ENCODE measurements around the gene TTC3.

The TTC3 gene

DNA sequence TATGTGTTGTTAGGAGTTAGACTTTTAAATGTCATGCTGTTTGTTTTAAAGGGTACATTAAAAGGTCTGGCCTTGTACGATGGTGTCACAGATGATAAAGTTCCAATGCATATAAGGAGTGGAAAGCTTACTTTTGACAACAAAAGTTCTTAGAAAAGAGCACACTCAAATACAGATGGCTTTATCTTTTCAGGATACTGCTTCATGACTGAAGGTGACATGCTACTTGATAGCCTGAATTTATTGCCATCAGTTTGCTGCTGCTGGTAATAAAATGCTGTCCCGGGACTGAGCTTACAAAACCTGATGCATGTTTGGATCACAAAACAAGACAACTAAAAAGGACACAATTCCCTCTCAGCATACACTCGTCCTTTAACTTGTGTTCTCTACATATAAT lies 84.9 kb downstream of the TTC3 start:
- DNase-seq = no peak

- no peak for DNase-seq
Measured at GRCh38 chr21:37159053-37159776, 86.2 kb downstream of the TTC3 start.

DNA sequence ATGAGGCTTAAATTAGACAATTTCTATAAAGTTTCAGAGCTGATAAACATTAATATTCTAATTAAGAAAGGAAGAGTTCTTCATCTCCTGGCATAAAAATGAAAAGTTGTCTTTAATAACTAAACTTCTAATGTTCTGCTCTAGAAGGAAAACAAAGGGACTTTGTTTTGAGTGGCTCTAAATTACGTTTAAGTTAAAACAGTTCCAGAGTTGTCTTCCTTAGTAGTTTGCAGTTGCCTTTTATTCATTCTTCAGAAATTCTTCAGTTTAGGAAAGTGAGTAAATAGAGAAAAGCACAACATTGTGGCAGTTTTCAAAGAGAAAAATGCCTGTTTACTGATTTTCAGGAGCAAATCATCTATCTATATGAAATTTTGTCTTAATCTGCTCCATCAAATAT lies 86.9 kb downstream of the TTC3 start:
- DNase-seq = no peak

GRCh38 chr21:37164742-37165141 lies 91.7 kb downstream of the TTC3 start:
- no peak for DNase-seq

DNA sequence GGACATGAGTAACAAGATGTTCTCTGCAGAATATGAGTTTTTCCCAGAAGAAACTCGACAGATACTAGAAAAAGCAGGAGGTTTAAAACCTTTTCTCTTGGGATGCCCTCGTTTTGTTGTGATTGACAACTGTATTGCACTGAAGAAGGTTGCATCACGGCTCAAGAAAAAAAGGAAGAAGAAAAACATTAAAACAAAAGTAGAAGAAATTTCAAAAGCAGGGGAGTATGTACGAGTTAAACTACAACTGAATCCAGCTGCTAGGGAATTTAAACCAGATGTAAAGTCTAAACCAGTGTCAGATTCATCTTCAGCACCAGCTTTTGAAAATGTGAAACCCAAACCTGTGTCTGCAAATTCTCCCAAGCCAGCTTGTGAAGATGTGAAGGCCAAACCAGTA lies 92.5 kb downstream of the TTC3 start:
- no peak for DNase-seq

- DNase-seq = no peak
Measured at GRCh38 chr21:37166733-37167132, 93.7 kb downstream of the TTC3 start.

DNA sequence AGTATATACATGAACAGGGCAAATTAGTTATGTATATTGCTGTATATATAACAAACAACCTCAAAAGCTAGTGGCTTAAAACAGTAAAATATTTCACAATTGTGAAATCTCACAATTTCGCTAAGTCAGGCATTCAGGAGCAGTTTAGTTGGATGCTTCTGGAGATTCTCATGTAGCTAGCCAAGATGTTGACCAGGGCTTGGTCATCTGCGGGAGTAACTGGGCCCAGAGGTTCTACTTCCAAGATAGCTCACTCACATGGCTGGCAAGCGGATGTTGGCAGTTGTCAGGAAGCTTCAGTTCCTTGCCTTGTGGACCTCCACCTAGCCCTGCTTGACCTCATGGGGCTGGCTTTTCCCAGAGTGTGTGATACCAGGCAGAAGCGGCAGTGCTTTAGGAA lies 95.6 kb downstream of the TTC3 start:
- DNase-seq = no peak

- DNase-seq = no peak
Measured at GRCh38 chr21:37172646-37173045, 99.6 kb downstream of the TTC3 start.

DNA sequence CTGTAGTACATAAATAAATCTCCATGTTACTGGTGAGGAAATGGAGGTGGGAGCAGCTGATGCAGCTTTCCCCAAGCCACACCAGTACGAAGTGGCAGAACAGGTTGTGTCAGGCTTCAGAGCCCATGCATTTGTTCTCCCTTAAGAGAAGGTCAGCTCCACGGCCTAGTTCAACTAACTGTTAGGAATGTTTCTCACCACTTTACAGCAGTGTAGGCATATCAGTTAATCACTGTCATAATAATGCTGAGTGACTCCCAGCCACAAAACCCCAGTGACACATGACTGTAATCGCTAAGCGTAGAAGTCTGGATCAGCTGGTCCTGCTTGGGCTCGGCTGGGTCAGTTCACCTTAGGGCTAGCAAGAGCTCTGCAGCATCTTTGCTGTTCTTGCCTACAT lies 103.7 kb downstream of the TTC3 start:
- no peak for DNase-seq

- DNase-seq = no peak
Measured at GRCh38 chr21:37181059-37181458, 108.0 kb downstream of the TTC3 start.

- DNase-seq = no peak
Measured at GRCh38 chr21:37182222-37182621, 109.2 kb downstream of the TTC3 start.

- DNase-seq = no peak
Measured at GRCh38 chr21:37183749-37184148, 110.7 kb downstream of the TTC3 start.

GRCh38 chr21:37184784-37185593 lies 111.9 kb downstream of the TTC3 start:
- no peak for DNase-seq

DNA sequence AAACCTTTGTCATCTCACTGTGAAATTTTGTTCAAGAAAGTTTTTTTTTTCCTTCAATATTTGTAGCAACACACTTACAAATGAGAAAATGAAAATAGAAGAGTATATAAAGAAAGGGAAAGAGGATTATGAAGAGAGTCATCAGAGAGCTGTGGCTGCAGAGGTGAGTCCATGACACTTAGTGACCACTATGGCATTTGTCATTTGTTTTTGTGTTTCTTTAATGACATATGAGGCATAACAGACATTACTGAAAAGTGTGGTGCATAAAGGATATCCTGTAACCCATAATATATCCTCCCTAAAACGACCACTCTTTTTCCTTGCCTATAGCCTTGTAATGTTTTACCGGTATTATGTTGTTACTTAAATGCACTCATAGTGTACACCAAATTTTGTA lies 113.9 kb downstream of the TTC3 start:
- no peak for DNase-seq

DNA sequence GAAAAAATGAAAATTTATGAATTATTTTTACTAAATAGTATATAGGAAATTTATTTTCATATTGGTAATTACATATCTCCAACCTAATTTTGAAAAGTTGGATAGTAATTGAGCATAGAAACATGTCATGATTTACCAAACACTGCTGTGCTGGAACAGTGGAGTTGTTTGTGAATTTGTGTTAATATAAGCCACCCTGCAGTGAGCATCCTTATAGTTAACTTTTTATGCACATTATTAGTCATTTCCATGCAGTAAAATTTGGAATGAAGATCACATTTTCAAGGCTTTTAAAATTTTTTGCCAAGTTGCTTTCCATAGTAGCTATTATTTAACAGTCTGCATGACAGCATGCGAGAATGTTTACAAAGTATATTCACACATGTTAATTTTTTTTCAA lies 115.8 kb downstream of the TTC3 start:
- no peak for DNase-seq

GRCh38 chr21:37192019-37192418 lies 119.0 kb downstream of the TTC3 start:
- DNase-seq = no peak

DNA sequence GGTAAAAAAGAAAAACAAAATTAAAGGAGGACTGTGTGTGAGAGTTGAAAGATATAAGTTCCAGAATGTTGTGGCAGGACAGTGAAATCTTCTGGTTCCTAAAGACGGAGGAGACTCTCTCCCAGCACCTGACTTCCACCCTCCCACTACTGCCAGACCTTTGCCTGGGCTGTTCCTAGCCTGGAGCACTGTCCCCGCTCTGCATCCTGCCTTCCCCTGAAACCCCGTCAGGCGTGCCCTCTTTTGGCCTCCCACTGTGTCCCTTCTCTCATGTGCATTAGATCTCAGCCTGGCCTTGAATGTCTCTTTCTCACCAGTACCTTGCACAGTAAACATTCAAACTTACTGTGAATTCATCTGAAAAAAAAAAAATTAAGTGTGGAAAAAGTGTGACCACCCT lies 120.0 kb downstream of the TTC3 start:
- no peak for DNase-seq

- no peak for DNase-seq
Measured at GRCh38 chr21:37193676-37194075, 120.6 kb downstream of the TTC3 start.

DNA sequence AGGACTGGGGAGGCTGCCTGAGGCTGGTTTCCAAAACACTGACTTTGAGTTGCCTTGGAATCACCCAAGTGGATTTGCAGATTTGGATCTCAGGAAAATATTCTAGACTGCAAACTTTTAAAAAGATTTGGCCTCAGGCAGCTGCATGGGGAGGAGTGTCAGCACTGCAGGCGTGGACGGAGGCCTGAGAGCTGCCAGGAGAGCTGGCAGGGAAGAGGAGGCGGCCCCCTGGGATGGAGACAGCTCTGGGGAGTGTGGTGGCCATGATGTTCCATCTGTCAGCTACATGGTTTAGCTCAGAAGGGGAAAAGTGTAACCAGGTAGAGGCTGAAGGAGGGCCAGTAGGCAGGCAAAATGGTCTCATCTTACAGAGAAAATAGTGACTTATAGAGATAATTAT lies 122.0 kb downstream of the TTC3 start:
- DNase-seq = no peak

DNA sequence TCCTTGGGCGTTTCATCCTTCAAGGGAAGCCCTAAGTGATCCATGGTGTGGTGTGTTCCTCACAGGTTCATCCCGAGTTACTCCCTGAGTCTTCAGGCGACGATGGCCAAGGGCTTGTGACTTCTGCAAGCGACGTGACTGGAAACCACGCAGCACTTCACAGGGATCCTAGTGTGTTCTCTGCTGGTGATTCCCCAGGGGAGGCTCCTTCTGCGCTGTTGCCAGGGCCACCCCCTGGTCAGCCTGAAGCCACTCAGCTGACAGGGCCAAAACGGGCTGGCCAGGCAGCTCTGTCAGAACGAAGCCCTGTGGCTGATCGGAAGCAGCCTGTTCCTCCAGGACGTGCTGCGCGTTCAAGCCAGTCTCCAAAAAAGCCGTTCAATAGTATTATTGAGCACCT lies 122.6 kb downstream of the TTC3 start:
- DNase-seq = no peak

DNA sequence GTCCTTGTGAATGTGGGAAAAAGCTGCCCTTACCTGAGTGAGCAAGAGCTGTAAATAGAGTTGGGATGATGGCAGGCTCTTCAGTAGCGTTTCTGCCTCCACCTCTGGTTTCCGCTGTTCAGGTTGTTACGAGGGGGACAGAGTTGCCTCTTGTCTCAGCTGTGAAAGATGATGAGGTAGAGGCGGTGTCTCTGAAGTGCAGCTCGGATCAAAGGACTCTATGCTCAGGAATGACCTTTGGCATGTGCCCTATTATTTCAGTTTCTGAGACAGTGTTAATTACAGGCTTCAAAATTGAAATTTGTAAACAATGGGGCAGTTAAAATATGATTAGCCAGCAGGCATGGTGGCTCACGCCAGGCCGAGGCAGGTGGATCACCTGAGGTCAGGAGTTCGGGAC lies 123.8 kb downstream of the TTC3 start:
- no peak for DNase-seq

DNA sequence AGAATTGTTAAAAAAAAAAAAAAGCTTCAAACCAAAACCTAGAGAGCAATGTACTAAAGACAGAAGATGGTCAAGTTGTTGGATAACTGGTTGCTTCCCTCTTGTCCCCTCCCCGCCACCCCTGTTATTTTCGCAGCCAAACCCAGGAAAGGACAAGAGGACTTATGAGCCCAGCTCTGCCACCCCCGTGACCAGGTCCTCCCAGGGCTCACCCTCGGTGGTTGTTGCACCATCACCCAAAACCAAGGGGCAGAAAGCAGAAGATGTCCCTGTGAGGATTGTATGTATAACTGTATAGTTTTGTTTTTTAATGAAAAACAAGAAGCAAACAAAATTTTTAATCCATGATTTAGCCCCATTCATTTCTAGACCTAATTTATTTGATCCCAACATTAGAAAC lies 124.7 kb downstream of the TTC3 start:
- no peak for DNase-seq

DNA sequence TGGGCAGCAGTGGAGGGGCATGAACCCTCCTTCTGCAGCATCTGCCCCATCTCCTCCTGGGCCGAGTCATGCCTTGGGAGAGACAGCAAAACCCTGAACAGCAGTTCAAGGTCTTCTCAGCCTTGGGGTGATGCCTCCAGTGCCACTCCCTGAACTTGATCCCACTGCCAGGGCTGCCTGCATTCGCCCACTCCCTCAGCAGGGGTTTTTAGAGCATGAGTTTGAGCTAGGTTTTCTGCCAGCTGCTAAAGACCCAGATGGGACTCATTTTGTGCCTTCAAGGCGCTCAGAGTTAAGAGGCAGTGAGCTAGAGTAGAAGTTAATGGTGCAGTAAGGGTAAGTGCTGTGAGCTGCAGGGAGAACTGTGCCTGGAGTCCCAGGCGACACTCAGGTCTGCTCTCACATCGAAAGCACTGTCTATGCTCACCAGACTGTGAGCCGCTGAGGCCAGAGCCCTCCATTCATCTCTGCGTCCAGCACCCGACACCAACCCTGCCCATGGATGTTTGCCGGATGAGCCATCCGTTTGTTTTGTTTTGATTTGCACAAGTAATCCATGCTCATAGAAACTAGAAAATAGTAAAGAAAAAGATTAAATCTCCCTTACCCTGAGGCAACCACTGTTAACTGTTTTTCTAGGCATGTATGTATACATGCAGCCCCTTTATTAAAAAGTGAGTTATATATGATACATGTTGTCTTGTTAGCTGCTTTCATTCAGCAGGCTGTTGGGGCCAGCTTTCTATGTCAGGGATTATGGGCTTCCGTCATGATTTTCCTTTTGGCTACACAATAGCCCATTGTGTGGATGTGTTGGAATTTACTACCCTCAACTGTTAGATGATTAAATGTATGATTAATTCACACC lies 126.2 kb downstream of the TTC3 start:
- DNase-seq = no peak
